ENCODE data around the gene ARFGAP3. TPM values are rescaled to one million over a fixed set of nuclear protein-coding genes. Genes with fewer than 3 reads are reported as not detected.

ARFGAP3 gene
- total RNA-seq, 1 experiment from 2014 or later, result 37.4 TPM

- no peak for DNase-seq
- Histone ChIP-seq H3K27me3 (replicated peaks; ENCODE audit: control insufficient read depth, insufficient read depth, low read length) (no peaks in the 10 kb centered on the region), H3K36me3 (ENCODE audit: control insufficient read depth, insufficient read depth, low read length) (peaks cover 6% of the 10 kb centered on the region), H3K9me3 (no peaks in the 10 kb centered on the region), H3K4me1 (no peaks in the 10 kb centered on the region), H3K4me3 (ENCODE audit: low read depth, low read length) (no peak overlapping the region)
- no peak overlapping the region for H3K4me3 Mint-ChIP-seq (ENCODE audit: unreplicated experiment)
- no peak for TF ChIP-seq CTCF (IDR thresholded peaks at IDR 0.05; ENCODE audit: insufficient read depth in 1 of 2, low read depth in 1 of 2, low read length in 1 of 2, severe bottlenecking in 1 of 2, unreplicated experiment in 1 of 2)
- H3K36me3 Mint-ChIP-seq (ENCODE audit: insufficient read depth, unreplicated experiment), result peaks cover 82% of the 10 kb centered on the region
- CTCF ChIA-PET, result interaction anchor here (0.8 to 1.1 kb wide), 2 partner anchors 9 to 10 kb away, joined by 3 to 4 read pairs; no protein-coding TSS in a partner anchor
- no peak overlapping the region for H3K27ac Mint-ChIP-seq (ENCODE audit: unreplicated experiment)
- intact Hi-C loops (cut with micrococcal nuclease; ENCODE audit: unreplicated experiment), result no loop called here
- no TSS peak for BruUV-seq (replicated peaks)
- no peaks in the 10 kb centered on the region for H3K9me3 Mint-ChIP-seq (ENCODE audit: unreplicated experiment)
- POLR2A ChIA-PET, result no interaction called here
- no peaks in the 10 kb centered on the region for H3K27me3 Mint-ChIP-seq (ENCODE audit: insufficient read depth, unreplicated experiment)
- no peaks in the 10 kb centered on the region for H3K4me1 Mint-ChIP-seq (ENCODE audit: low read depth, unreplicated experiment)
These were observed 20.1 kb upstream of the ARFGAP3 start for GRCh38 chr22:42877158-42877557.

GRCh38 chr22:42876041-42876440, 19.0 kb upstream of the ARFGAP3 start:
- no peaks in the 10 kb centered on the region for H3K9me3 Mint-ChIP-seq (ENCODE audit: unreplicated experiment)
- TF ChIP-seq CTCF (IDR thresholded peaks at IDR 0.05; ENCODE audit: insufficient read depth in 1 of 2, low read depth in 1 of 2, low read length in 1 of 2, severe bottlenecking in 1 of 2, unreplicated experiment in 1 of 2), result no peak
- ChIA-PET CTCF (interaction anchor here (1.1 kb wide), 1 partner anchor 8 kb away, joined by 4 read pairs; no protein-coding TSS in a partner anchor), POLR2A (no interaction called here)
- H3K4me3 Mint-ChIP-seq (ENCODE audit: unreplicated experiment), result no peak overlapping the region
- H3K36me3 Mint-ChIP-seq (ENCODE audit: insufficient read depth, unreplicated experiment), result peaks cover 85% of the 10 kb centered on the region
- no peak overlapping the region for H3K4me3 ChIP-seq (ENCODE audit: low read depth, low read length)
- H3K9me3 ChIP-seq, result no peaks in the 10 kb centered on the region
- no peak for DNase-seq
- BruUV-seq (replicated peaks), result no TSS peak
- no peak overlapping the region for H3K27ac Mint-ChIP-seq (ENCODE audit: unreplicated experiment)
- H3K4me1 Mint-ChIP-seq (ENCODE audit: low read depth, unreplicated experiment), result no peaks in the 10 kb centered on the region
- intact Hi-C loops (cut with micrococcal nuclease; ENCODE audit: unreplicated experiment), result no loop called here
- H3K4me1 ChIP-seq, result no peaks in the 10 kb centered on the region
- H3K27me3 ChIP-seq (replicated peaks; ENCODE audit: control insufficient read depth, insufficient read depth, low read length), result no peaks in the 10 kb centered on the region
- peaks cover 7% of the 10 kb centered on the region for H3K36me3 ChIP-seq (ENCODE audit: control insufficient read depth, insufficient read depth, low read length)
- no peaks in the 10 kb centered on the region for H3K27me3 Mint-ChIP-seq (ENCODE audit: insufficient read depth, unreplicated experiment)

GRCh38 chr22:42874010-42874409, 16.9 kb upstream of the ARFGAP3 start:
- Mint-ChIP-seq H3K27me3 (ENCODE audit: insufficient read depth, unreplicated experiment) (no peaks in the 10 kb centered on the region), H3K27ac (ENCODE audit: unreplicated experiment) (no peak overlapping the region), H3K4me1 (ENCODE audit: low read depth, unreplicated experiment) (no peaks in the 10 kb centered on the region), H3K36me3 (ENCODE audit: insufficient read depth, unreplicated experiment) (peaks cover 85% of the 10 kb centered on the region), H3K4me3 (ENCODE audit: unreplicated experiment) (no peak overlapping the region), H3K9me3 (ENCODE audit: unreplicated experiment) (no peaks in the 10 kb centered on the region)
- BruUV-seq (replicated peaks), result no TSS peak
- CTCF ChIA-PET, result no interaction called here
- intact Hi-C loops (cut with micrococcal nuclease; ENCODE audit: unreplicated experiment), result no loop called here
- no peak for TF ChIP-seq CTCF (IDR thresholded peaks at IDR 0.05; ENCODE audit: insufficient read depth in 1 of 2, low read depth in 1 of 2, low read length in 1 of 2, severe bottlenecking in 1 of 2, unreplicated experiment in 1 of 2)
- peaks cover 6% of the 10 kb centered on the region for H3K36me3 ChIP-seq (ENCODE audit: control insufficient read depth, insufficient read depth, low read length)
- H3K4me3 ChIP-seq (ENCODE audit: low read depth, low read length), result no peak overlapping the region
- POLR2A ChIA-PET, result no interaction called here
- no peak for DNase-seq
- no peaks in the 10 kb centered on the region for H3K27me3 ChIP-seq (replicated peaks; ENCODE audit: control insufficient read depth, insufficient read depth, low read length)
- no peaks in the 10 kb centered on the region for H3K4me1 ChIP-seq
- no peaks in the 10 kb centered on the region for H3K9me3 ChIP-seq

Measured in Caco-2 (cell line).